ENCODE data around the gene DPP8.
A peak's percentile ranks its signal among the peaks of the same experiment; 100 is the strongest.
"Not testable (repeated sequence)": the region's sequence is repeated elsewhere in the genome, so short reads cannot be mapped to it uniquely, and the experiment has no call there.

DPP8 gene

GRCh38 chr15:65516997-65517865, at the start of gene DPP8:
Gene DPP8 (minus strand): TSS chr15:65517689. CDS start chr15:65512553, 5,136 bp downstream.
- peak; percentile 97 for DNase-seq

GRCh38 chr15:65561934-65562333, 44.4 kb upstream of the DPP8 start:
- DNase-seq, result no peak

- no peak for DNase-seq
Observed at GRCh38 chr15:65559941-65560340, 42.5 kb upstream of the DPP8 start.

- DNase-seq, result no peak
Observed at GRCh38 chr15:65558997-65559760, 41.7 kb upstream of the DPP8 start.

GRCh38 chr15:65558336-65558735, 40.8 kb upstream of the DPP8 start:
- DNase-seq, result no peak

- no peak for DNase-seq
Observed at GRCh38 chr15:65556622-65557021, 39.1 kb upstream of the DPP8 start.

GRCh38 chr15:65553691-65554090, 36.2 kb upstream of the DPP8 start:
- no peak for DNase-seq

GRCh38 chr15:65552851-65553250, 35.4 kb upstream of the DPP8 start:
- not testable (repeated sequence) for DNase-seq

GRCh38 chr15:65551183-65551582, 33.7 kb upstream of the DPP8 start:
- no peak for DNase-seq

GRCh38 chr15:65550681-65551098, 33.2 kb upstream of the DPP8 start:
- DNase-seq, result no peak

- not testable (repeated sequence) for DNase-seq
Observed at GRCh38 chr15:65549288-65549687, 31.8 kb upstream of the DPP8 start.

GRCh38 chr15:65547841-65548240, 30.4 kb upstream of the DPP8 start:
- DNase-seq, result no peak

- DNase-seq, result no peak
Observed at GRCh38 chr15:65541231-65541820, 23.8 kb upstream of the DPP8 start.

GRCh38 chr15:65540314-65540713, 22.8 kb upstream of the DPP8 start:
- DNase-seq, result no peak

GRCh38 chr15:65535192-65535591, 17.7 kb upstream of the DPP8 start:
- DNase-seq, result no peak

GRCh38 chr15:65533057-65533756, 15.7 kb upstream of the DPP8 start:
- peak; percentile 68 for DNase-seq

- peak; percentile 16 for DNase-seq
Observed at GRCh38 chr15:65532738-65533051, 15.2 kb upstream of the DPP8 start.

- DNase-seq, result peak; percentile 94
Observed at GRCh38 chr15:65530318-65531111, 13.0 kb upstream of the DPP8 start, which contains the start of gene HACD3. Gene HACD3 (plus strand): TSS chr15:65530463. CDS start chr15:65530632, 169 bp downstream.

- no peak for DNase-seq
Observed at GRCh38 chr15:65529762-65530317, 12.4 kb upstream of the DPP8 start.

GRCh38 chr15:65528461-65529060, 11.1 kb upstream of the DPP8 start:
- DNase-seq, result no peak

- DNase-seq, result peak; percentile 44
Observed at GRCh38 chr15:65525622-65526021, 8.1 kb upstream of the DPP8 start.
